ENCODE data around the gene NRG2. TPM values are rescaled to one million over a fixed set of nuclear protein-coding genes. Genes with fewer than 3 reads are reported as not detected.

NRG2 gene
- total and polyA plus RNA-seq, 2 of the 4 experiments (the other 2 are of a cell fraction): 0.18 TPM; not detected in 1

GRCh38 chr5:139995929-139996328, 47.2 kb downstream of the NRG2 start:
- DNase-seq (no peak), ATAC-seq (ENCODE audit: low read depth) (no peak)
- H3K36me3 ChIP-seq (ENCODE audit: control insufficient read depth, insufficient read depth, low read length): no peaks in the 10 kb centered on the region
- no peak overlapping the region for H2AFZ ChIP-seq (replicated peaks; ENCODE audit: low read length, poor library complexity)
- H3K9ac ChIP-seq (ENCODE audit: low read depth, low read length): no peak overlapping the region
- no peaks in the 10 kb centered on the region for H3K9me1 ChIP-seq (ENCODE audit: insufficient read depth, low read length)
- no peaks in the 10 kb centered on the region for H3K79me1 ChIP-seq (ENCODE audit: low read depth in 1 of 2, low read length in 2 of 2)
- dilution Hi-C loops (cut with HindIII; ENCODE audit: low sequenced_read_pairs, unreplicated experiment) (no loop called here), intact Hi-C loops (cut with micrococcal nuclease) (no loop called here), in situ Hi-C loops (cut with MboI; ENCODE audit: low sequenced_read_pairs) (no loop called here)
- no peak overlapping the region for H3K4me2 ChIP-seq (ENCODE audit: low read depth, low read length)
- peaks cover 35% of the 10 kb centered on the region for H3K27me3 ChIP-seq (ENCODE audit: control insufficient read depth, insufficient read depth, low read length)
- H4K8ac ChIP-seq (ENCODE audit: low read depth in 2 of 2, low read length in 2 of 2): no peak overlapping the region
- no peaks in the 10 kb centered on the region for H3K9me3 ChIP-seq (ENCODE audit: control insufficient read depth, insufficient read depth, low read length)
- peak; percentile 47; the same call in 1 of the 2 replicates for TF ChIP-seq MAFK (IDR thresholded peaks at IDR 0.05; ENCODE audit: low read depth, low read length)
- no peak for TF ChIP-seq RFX5 (IDR thresholded peaks at IDR 0.05; ENCODE audit: low read depth, low read length)
- CTCF ChIA-PET: no interaction called here
- no CpG with 5 or more reads among the region's 1 CpG for WGBS, 2 experiments (ENCODE audit: extremely low coverage in 2 of 2, insufficient read length in 1 of 2)
- no peak overlapping the region for H2BK15ac ChIP-seq (ENCODE audit: low read depth, low read length)
- H4K91ac ChIP-seq (ENCODE audit: insufficient read depth, low read depth, low read length): no peak overlapping the region
- H3K27ac ChIP-seq (ENCODE audit: insufficient read depth, low read length): no peak overlapping the region
- no peak overlapping the region for H3K23ac ChIP-seq (ENCODE audit: low read depth, low read length)
- BruUV-seq (replicated peaks): no TSS peak
- no peaks in the 10 kb centered on the region for H3K4me1 ChIP-seq (ENCODE audit: control insufficient read depth, insufficient read depth, low read length)
- no peak overlapping the region for H2AK9ac ChIP-seq (replicated peaks; ENCODE audit: low read depth, low read length, poor library complexity)
- H3K4ac ChIP-seq (ENCODE audit: low read depth, low read length): no peak overlapping the region
- H3K4me3 ChIP-seq (ENCODE audit: insufficient read depth, low read depth, low read length): no peak overlapping the region
- POLR2A ChIA-PET (ENCODE audit: unreplicated experiment): no interaction called here
- H2AK5ac ChIP-seq (ENCODE audit: low read depth, low read length): no peak overlapping the region
- H2BK5ac ChIP-seq (ENCODE audit: low read depth, low read length, poor library complexity, severe bottlenecking): no peak overlapping the region
- H3K18ac ChIP-seq (ENCODE audit: low read depth, low read length): no peak overlapping the region
- no peak overlapping the region for H2BK20ac ChIP-seq (ENCODE audit: low read depth, low read length)
- no peak overlapping the region for H4K5ac ChIP-seq (ENCODE audit: low read depth, low read length)
- H4K20me1 ChIP-seq (ENCODE audit: insufficient read depth, low read length): no peaks in the 10 kb centered on the region
- no peak overlapping the region for H3K56ac ChIP-seq (ENCODE audit: extremely low read depth, insufficient read depth, low read length)
- H3K14ac ChIP-seq (replicated peaks; ENCODE audit: low read depth, low read length): no peak overlapping the region
- H2BK120ac ChIP-seq (ENCODE audit: low read depth, low read length): no peak overlapping the region

Data from IMR-90 (cell line).